HG03108 (cell line): ENCODE results near the gene NDRG4.
"Not testable (repeated sequence)": the region's sequence is repeated elsewhere in the genome, so short reads cannot be mapped to it uniquely, and the experiment has no call there.

ENCODE experiments used
- ATAC-seq: cut with Tn5 transposase; IDR thresholded peaks from one replicate; pipeline ENCODE4 v1.9.1; 2021; ENCODE audit warnings: moderate library complexity; ENCODE audit not compliant: unreplicated experiment

Gene NDRG4

GRCh38 chr16:58464916-58465731, 34.8 kb upstream of the NDRG4 start:
- no peak for ATAC-seq

- no peak for ATAC-seq
These were observed 34.1 kb upstream of the NDRG4 start for GRCh38 chr16:58465817-58466216.

- no peak for ATAC-seq
These were observed 33.5 kb upstream of the NDRG4 start for GRCh38 chr16:58466396-58466795.

- ATAC-seq, result no peak
These were observed 32.0 kb upstream of the NDRG4 start for GRCh38 chr16:58467905-58468304.

GRCh38 chr16:58471209-58471975, 28.6 kb upstream of the NDRG4 start:
- no peak for ATAC-seq

GRCh38 chr16:58472266-58472665, 27.7 kb upstream of the NDRG4 start:
- no peak for ATAC-seq

GRCh38 chr16:58472827-58473226, 27.1 kb upstream of the NDRG4 start:
- no peak for ATAC-seq

GRCh38 chr16:58474296-58474695, 25.6 kb upstream of the NDRG4 start:
- no peak for ATAC-seq

GRCh38 chr16:58475091-58475619, 24.8 kb upstream of the NDRG4 start:
- ATAC-seq, result no peak

- ATAC-seq, result no peak
These were observed 23.2 kb upstream of the NDRG4 start for GRCh38 chr16:58476791-58477190.

GRCh38 chr16:58478427-58478826, 21.5 kb upstream of the NDRG4 start:
- ATAC-seq, result no peak

- ATAC-seq, result no peak
These were observed 18.6 kb upstream of the NDRG4 start for GRCh38 chr16:58481226-58481869.

- no peak for ATAC-seq
These were observed 18.0 kb upstream of the NDRG4 start for GRCh38 chr16:58481931-58482330.

- no peak for ATAC-seq
These were observed 14.6 kb upstream of the NDRG4 start for GRCh38 chr16:58485184-58485887.

GRCh38 chr16:58487566-58488351, 12.2 kb upstream of the NDRG4 start:
- no peak for ATAC-seq

GRCh38 chr16:58488531-58488930, 11.4 kb upstream of the NDRG4 start:
- ATAC-seq, result no peak

GRCh38 chr16:58490065-58490464, 9.9 kb upstream of the NDRG4 start:
- no peak for ATAC-seq

GRCh38 chr16:58490539-58490938, 9.4 kb upstream of the NDRG4 start:
- not testable (repeated sequence) for ATAC-seq

- ATAC-seq, result no peak
These were observed 7.9 kb upstream of the NDRG4 start for GRCh38 chr16:58492066-58492465.

GRCh38 chr16:58492735-58493134, 7.2 kb upstream of the NDRG4 start:
- ATAC-seq, result no peak
